GM06990 (cell line): ENCODE results near the gene AMPH.
A peak's percentile ranks its signal among the peaks of the same experiment; 100 is the strongest.
"Not testable (repeated sequence)": the region's sequence is repeated elsewhere in the genome, so short reads cannot be mapped to it uniquely, and the experiment has no call there.

ENCODE experiments used
- DNase-seq: peaks from one replicate; pipeline ENCODE4 v3.0.0-alpha.2; 2011; ENCODE audit not compliant: insufficient read length; ENCODE audit errors: extremely low read depth
- H3K27me3 ChIP-seq: replicated peaks from 2 replicates; pipeline ENCODE4 v1.6.0; 2011; ENCODE audit warnings: low read length; ENCODE audit not compliant: control insufficient read depth, insufficient read depth
- H3K36me3 ChIP-seq: 2 replicates; pipeline ENCODE4 v1.5.1; 2011; ENCODE audit warnings: low read length; ENCODE audit not compliant: control insufficient read depth, insufficient read depth
- H3K4me3 ChIP-seq: replicated peaks from 2 replicates; pipeline ENCODE4 v1.5.1; 2011; ENCODE audit warnings: low read depth, mild to moderate bottlenecking, control low read depth, low read length
- CTCF ChIP-seq: IDR thresholded peaks from 2 replicates; pipeline ENCODE4 v1.5.1; 2011; ENCODE audit warnings: low read length, control low read depth, mild to moderate bottlenecking, inconsistent platforms; ENCODE audit not compliant: insufficient read depth, poor library complexity, severe bottlenecking

The AMPH gene

DNA sequence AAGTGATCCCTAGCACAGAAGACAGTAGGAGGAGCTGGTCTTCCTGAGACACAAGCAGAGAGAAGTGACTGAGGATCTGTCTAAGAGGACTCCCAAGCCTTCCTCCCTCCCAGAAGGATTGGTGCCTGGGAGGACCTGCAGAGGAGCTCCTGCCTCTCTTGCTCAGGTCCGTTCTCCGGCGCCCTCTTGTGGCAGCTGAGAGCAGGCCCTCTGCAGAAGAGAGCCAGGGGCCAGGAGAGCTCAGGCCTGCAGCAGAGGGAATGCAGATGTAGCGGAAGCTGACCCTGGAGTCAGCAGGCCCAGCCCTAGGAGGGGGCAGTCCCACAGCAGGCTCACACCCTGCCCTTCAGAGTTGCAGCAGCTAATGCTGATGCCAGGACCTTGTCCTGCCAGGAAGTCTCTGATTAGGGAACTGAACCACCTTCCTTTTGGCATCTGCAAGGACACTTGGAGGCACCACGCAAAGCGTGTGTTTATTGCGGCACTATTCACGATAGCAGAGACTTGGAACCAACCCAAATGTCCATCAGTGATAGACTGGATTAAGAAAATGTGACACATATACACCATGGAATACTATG, 276.8 kb downstream of the AMPH start:
- not testable (repeated sequence) for H3K36me3 ChIP-seq, H3K4me3 ChIP-seq, H3K27me3 ChIP-seq, DNase-seq
- peak; percentile 41 for TF ChIP-seq CTCF

- not testable (repeated sequence) for H3K4me3 ChIP-seq, H3K27me3 ChIP-seq, H3K36me3 ChIP-seq, DNase-seq
Measured at GRCh38 chr7:38353431-38353881, 277.7 kb downstream of the AMPH start.

DNA sequence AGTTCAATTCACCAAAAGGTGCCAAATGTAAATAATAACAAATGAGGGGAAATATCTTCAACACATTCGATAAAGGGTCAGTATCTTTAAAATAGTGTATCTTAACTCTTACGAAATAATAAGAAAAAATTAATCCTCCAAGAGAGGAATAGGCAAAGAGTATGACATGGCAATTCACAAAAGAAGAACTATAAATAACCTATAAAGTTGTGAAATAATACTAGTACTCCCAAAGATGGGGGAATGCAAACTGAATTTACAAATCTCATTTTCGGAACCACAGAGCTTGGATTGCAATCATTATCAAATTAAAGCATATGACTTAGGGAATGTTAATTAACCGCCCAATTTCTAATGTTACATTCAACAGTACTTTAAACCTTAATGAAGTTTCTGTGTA, 279.6 kb downstream of the AMPH start:
- peak overlapping the region; percentile 14; the same call in 1 of the 2 replicates for H3K4me3 ChIP-seq
- no peak for DNase-seq
- no peak for TF ChIP-seq CTCF
- H3K27me3 ChIP-seq = no peaks in the 10 kb centered on the region
- H3K36me3 ChIP-seq = no peaks in the 10 kb centered on the region

DNA sequence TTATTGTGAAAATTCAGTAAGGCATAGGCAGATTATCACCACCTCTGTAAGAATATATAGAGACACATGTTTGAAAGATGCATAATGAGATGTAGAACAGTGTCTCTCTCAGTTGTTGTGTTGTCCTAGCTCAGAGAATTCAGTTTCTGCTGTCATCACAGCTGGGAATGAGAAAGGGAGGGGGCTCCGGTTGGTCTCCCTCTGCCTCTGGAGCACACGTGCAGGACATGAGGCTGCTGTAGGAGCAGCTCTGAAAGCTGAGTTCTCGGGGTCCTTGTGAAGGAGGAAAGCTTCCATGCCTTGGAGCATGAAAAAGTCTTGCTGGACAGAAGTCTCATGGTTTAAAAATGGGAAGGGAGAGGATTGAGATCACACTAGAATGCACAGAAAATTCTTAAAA, 280.4 kb downstream of the AMPH start:
- peak overlapping the region; percentile 58 for H3K4me3 ChIP-seq
- DNase-seq = not testable (repeated sequence)

DNA sequence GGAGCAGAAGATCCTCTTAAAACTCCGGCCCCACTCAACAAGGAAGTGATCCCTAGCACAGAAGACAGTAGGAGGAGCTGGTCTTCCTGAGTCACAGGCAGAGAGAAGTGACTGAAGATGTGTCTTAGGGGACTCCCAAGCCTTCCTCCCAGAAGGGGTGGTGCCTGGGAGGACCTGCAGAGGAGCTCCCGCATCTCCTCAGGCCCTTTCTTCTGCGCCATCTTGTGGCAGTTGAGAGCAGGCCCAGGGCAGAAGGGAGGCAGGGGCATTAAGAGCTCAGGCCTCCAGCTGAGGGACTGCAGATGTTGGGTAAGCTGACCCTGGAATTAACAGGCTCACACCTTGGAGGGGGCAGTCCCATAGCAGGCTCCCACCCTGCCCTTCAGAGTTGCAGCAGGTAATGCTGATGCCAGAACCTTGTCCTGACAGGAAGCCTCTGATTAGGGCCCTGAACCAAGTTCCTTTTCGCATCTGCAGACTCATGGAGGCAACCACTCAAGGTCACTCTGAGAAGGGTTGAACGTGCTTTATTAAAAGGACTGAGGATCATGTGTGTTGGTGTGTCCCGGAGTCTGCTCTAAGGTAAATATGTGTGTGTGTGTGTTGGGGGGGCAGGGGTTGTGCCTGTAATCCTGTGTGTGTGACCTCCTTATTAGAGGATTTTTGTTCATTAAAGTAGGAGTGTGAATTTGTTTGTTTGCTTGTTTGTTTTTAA, 281.1 kb downstream of the AMPH start:
- not testable (repeated sequence) for H3K27me3 ChIP-seq, H3K36me3 ChIP-seq
- peak; percentile 56 for DNase-seq
- peak overlapping the region; percentile 60 for H3K4me3 ChIP-seq
- TF ChIP-seq CTCF = peak; percentile 42

More for the DNA sequence above, 280.4 kb downstream of the AMPH start:
- not testable (repeated sequence) for H3K36me3 ChIP-seq, H3K27me3 ChIP-seq

GRCh38 chr7:38349126-38349795, 281.9 kb downstream of the AMPH start:
- not testable (repeated sequence) for H3K36me3 ChIP-seq, DNase-seq, H3K27me3 ChIP-seq
- H3K4me3 ChIP-seq = peak overlapping the region; percentile 60
